Measurements from ENCODE around the gene KY. TPM values are rescaled to one million over a fixed set of nuclear protein-coding genes. Genes with fewer than 3 reads are reported as not detected.

Gene KY, protein sequence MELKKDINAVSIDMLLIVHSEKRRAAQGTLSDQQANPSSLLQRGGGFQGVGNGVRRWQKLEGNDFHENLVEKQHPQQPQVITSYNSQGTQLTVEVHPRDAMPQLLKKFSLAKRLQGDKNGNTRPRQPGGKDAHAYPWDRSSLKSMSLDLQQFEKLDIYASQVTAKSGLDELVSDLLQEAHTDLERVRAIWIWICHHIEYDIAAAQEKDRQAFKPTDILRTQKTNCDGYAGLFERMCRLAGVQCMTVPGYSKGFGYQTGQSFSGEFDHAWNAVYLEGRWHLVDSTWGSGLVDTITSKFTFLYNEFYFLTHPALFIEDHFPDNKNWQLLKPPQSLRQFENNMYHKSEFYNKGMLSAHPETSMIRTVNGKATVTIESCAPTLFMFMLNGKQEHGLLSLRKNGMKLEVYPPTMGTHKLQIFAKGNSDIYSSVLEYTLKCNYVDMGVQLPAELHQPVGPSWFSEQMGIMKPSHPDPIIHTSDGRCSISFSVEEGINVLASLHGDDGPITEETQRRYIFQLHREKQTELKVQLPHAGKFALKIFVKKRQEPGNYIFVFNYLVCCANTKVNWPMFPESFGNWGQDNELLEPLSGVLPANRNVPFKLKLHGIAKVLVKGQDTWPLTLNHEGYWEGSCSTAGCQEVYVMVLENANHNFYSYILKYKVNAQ
- total RNA-seq, result under 1 TPM in 1 of 2 donors, not detected in 1; 0.26 TPM

DNA sequence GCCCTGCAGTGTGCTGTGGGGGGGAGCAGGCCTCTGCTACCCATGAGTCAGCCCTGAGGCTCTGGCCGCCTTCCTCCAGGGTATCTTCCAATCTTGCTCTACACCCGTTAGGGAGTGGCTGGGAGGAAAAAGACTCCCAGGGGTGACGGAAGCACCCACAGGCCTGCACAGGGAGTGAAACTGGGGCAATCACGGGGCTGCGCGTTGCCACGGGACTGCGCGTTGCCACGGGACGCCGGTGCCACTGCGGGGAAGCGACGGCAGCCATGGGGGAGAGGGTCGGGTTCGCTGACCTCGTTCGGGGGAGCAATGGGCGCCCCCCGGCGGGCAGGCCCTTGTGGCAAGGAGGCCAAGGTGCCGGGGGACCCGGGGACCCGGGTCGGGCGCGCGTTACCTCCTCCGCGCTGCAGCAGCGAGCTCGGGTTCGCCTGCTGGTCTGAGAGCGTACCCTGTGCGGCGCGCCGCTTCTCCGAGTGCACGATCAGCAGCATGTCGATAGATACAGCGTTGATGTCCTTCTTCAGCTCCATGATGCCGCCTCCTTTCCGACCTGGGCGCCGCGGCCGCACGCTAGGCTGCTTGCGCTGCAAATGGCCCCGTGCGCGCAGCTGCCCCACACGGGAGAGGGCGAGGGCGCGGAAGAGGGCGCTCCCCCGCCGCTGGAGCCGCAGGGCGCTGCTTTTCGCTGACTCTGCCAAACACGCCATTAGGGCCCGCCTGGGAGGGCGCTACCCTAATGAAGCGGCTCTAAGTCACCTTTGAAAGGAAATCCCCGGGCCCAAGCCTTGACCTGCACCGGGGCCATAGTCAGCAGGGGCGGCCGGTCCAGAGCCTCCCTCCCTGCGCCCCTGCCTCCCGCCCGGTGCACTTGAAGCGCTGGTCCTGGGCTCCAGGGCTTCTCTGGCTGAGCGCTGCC lies at the start of gene KY:
Gene KY (minus strand): TSS at position 592 of the 916 bp plus-strand sequence. CDS start 62 bp downstream, at position 530.
- intact Hi-C loops (cut with DNase I), result no loop called here
- no peaks in the 10 kb centered on the region for H3K36me3 ChIP-seq (replicated peaks in 1 of 2; ENCODE audit: insufficient read depth in 1 of 2, low read depth in 2 of 2)
- no peaks in the 10 kb centered on the region for H3K27me3 ChIP-seq
- WGBS, 2 donors, result 5 to 7% methylated on average over 15 to 77 of the region's 77 CpGs
- no peak within 1 kb of the TSS for H3K4me3 ChIP-seq
- DNase-seq (peak; percentile 24 to 50 (median 42)), ATAC-seq (peak; percentile 52)
- TF ChIP-seq POLR2A (IDR thresholded peaks at IDR 0.05), result no peak
- TF ChIP-seq, protein P1, sequence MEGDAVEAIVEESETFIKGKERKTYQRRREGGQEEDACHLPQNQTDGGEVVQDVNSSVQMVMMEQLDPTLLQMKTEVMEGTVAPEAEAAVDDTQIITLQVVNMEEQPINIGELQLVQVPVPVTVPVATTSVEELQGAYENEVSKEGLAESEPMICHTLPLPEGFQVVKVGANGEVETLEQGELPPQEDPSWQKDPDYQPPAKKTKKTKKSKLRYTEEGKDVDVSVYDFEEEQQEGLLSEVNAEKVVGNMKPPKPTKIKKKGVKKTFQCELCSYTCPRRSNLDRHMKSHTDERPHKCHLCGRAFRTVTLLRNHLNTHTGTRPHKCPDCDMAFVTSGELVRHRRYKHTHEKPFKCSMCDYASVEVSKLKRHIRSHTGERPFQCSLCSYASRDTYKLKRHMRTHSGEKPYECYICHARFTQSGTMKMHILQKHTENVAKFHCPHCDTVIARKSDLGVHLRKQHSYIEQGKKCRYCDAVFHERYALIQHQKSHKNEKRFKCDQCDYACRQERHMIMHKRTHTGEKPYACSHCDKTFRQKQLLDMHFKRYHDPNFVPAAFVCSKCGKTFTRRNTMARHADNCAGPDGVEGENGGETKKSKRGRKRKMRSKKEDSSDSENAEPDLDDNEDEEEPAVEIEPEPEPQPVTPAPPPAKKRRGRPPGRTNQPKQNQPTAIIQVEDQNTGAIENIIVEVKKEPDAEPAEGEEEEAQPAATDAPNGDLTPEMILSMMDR (IDR thresholded peaks at IDR 0.05), result peak in 2 of 7 experiments; percentile 7 to 17
- peaks cover 17% of the 10 kb centered on the region for H3K4me1 ChIP-seq
- H3K27ac ChIP-seq, result no peak within 1 kb of the TSS
- no peaks in the 10 kb centered on the region for H3K9me3 ChIP-seq

DNA sequence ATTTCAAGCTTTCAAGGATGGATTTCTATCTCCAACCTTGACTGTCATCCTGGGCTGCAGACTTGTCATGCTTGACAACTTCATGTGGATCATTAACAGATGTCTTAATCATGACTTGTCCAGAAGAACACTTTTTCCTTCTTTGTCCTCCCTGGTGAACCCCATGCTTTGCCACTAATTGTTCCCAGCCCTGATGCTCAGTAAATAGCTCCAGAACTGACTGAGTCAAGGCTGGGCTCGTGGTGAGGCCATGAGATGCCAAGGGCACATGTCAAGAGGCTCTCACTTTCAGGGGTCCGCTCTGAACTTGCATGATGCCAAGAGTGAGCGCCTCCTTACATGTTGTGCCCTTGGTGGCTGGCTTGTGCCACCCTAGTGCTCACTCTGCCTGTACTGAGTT lies 48.9 kb upstream of the KY start:
- Histone ChIP-seq H3K36me3 (replicated peaks in 1 of 2; ENCODE audit: insufficient read depth in 1 of 2, low read depth in 2 of 2) (no peaks in the 10 kb centered on the region), H3K4me1 (no peaks in the 10 kb centered on the region), H3K4me3 (no peak overlapping the region), H3K27ac (no peak overlapping the region), H3K27me3 (no peaks in the 10 kb centered on the region), H3K9me3 (no peaks in the 10 kb centered on the region)
- no peak for TF ChIP-seq POLR2A (IDR thresholded peaks at IDR 0.05)
- TF ChIP-seq, protein P1 (IDR thresholded peaks at IDR 0.05), result no peak
- WGBS, 2 donors, result 72 to 74% methylated on average over 3 of the region's 3 CpGs
- intact Hi-C loops (cut with DNase I), result no loop called here
- no peak for DNase-seq
- no peak for ATAC-seq

DNA sequence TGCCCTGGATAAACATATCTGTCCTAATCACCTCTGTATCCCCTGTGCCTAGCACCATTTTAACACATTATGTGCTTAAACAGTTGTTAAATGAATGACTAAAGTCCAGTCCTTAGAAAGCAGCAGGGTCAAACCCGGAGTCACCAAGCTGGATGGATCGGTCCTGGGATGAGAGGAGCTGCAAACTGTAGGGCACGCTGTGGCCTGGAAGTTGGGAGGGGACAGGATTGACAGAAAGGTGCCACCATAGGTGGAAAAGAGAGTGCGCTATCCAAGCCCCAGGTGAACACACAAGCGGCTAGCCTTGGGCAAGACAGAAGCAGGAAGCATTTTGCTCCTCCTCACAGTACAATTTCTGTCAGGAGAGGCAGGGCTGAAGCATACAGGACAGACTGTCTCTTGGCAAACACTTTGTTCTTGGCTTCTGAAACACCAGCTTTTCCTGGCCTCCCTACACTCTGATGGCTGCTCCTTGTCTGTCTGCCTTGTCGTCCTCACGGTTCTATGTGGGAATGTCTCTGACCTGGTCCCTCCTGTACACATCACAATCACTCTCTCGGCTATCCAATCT lies 48.4 kb upstream of the KY start:
- no peaks in the 10 kb centered on the region for H3K36me3 ChIP-seq (replicated peaks in 1 of 2; ENCODE audit: insufficient read depth in 1 of 2, low read depth in 2 of 2)
- ATAC-seq (no peak), DNase-seq (no peak)
- H3K9me3 ChIP-seq, result no peaks in the 10 kb centered on the region
- WGBS, 2 donors, result 61 to 68% methylated on average over 8 of the region's 8 CpGs
- intact Hi-C loops (cut with DNase I), result no loop called here
- no peaks in the 10 kb centered on the region for H3K27me3 ChIP-seq
- H3K4me3 ChIP-seq, result no peak overlapping the region
- no peak overlapping the region for H3K27ac ChIP-seq
- TF ChIP-seq POLR2A (IDR thresholded peaks at IDR 0.05), result no peak
- TF ChIP-seq, protein P1 (IDR thresholded peaks at IDR 0.05), result no peak
- H3K4me1 ChIP-seq, result no peaks in the 10 kb centered on the region

DNA sequence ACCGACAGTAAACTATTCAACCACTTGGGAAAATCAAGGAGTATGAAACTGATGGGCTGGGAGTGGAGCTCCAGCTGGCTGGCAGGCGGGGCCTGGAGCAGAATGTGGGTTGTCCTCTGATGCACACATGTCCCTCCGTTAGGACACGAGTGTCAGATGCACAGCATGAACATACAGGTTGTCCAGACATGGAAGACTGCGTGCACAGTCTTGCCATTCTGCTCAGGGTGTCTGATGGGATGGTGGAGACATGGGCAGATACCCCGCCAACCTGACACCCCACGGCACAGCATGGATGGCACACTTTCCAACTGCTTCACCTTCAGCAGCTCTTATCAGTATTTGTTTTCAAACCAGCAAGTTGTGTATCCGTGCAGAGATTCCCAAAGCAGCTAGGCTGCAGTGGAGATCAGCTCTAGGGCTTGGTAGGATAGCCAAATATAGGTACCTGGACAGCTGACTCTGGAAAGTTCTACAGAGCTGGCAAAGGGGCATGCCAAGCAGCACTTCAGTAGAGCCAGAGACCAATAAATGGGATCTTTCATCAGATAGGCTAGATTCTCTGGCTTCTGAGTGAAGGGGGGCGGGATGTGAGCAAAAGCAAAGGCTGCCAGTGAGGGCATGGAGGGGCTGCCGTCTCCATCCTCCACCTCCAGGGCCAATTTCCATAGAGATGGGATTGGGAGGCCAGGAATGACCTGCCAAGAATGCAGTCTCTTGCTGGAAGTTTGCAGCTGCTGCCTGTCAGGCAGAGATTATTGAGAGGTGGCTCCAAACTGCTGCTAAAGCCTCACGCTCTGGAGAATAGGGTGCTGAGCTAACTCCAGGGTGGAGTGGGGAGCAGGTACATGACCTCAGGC lies 47.2 kb upstream of the KY start:
- WGBS, 2 donors, result 65 to 76% methylated on average over 9 to 11 of the region's 11 CpGs
- no peak overlapping the region for H3K4me3 ChIP-seq

More for the DNA sequence above, 47.2 kb upstream of the KY start:
- no peaks in the 10 kb centered on the region for H3K27me3 ChIP-seq
- TF ChIP-seq, protein P1 (IDR thresholded peaks at IDR 0.05), result no peak
- no peak for TF ChIP-seq POLR2A (IDR thresholded peaks at IDR 0.05)
- no peaks in the 10 kb centered on the region for H3K36me3 ChIP-seq (replicated peaks in 1 of 2; ENCODE audit: insufficient read depth in 1 of 2, low read depth in 2 of 2)
- no peak overlapping the region for H3K27ac ChIP-seq
- no peaks in the 10 kb centered on the region for H3K9me3 ChIP-seq
- no peaks in the 10 kb centered on the region for H3K4me1 ChIP-seq
- intact Hi-C loops (cut with DNase I), result no loop called here
- ATAC-seq, result no peak
- DNase-seq, result no peak
